ENCODE data around the gene DNAH17. TPM values are rescaled to one million over a fixed set of nuclear protein-coding genes. Genes with fewer than 3 reads are reported as not detected.

Gene DNAH17
- polyA plus RNA-seq, 3 donors, result 1.9 to 4.5 (median 2.4) TPM

- no peak for DNase-seq (ENCODE audit: extremely low read depth in 1 of 11, low read depth in 9 of 11, low spot score in 4 of 11)
Measured at GRCh38 chr17:78608804-78609186, 31.6 kb upstream of the DNAH17 start.

GRCh38 chr17:78608122-78608803 is 31.1 kb upstream of the DNAH17 start:
- DNase-seq (ENCODE audit: extremely low read depth in 1 of 11, low read depth in 9 of 11, low spot score in 4 of 11), result no peak

GRCh38 chr17:78607038-78607437 is 29.8 kb upstream of the DNAH17 start:
- no peak for DNase-seq (ENCODE audit: extremely low read depth in 1 of 11, low read depth in 9 of 11, low spot score in 4 of 11)

- DNase-seq (ENCODE audit: extremely low read depth in 1 of 11, low read depth in 9 of 11, low spot score in 4 of 11), result no peak
Measured at GRCh38 chr17:78605886-78606285, 28.7 kb upstream of the DNAH17 start.

- no peak for DNase-seq (ENCODE audit: extremely low read depth in 1 of 11, low read depth in 9 of 11, low spot score in 4 of 11)
Measured at GRCh38 chr17:78605429-78605828, 28.2 kb upstream of the DNAH17 start.

- DNase-seq (ENCODE audit: extremely low read depth in 1 of 11, low read depth in 9 of 11, low spot score in 4 of 11), result no peak
Measured at GRCh38 chr17:78602246-78602645, 25.1 kb upstream of the DNAH17 start.

GRCh38 chr17:78601577-78602190 is 24.5 kb upstream of the DNAH17 start:
- no peak for DNase-seq (ENCODE audit: extremely low read depth in 1 of 11, low read depth in 9 of 11, low spot score in 4 of 11)

GRCh38 chr17:78600181-78600721 is 23.1 kb upstream of the DNAH17 start:
- no peak for DNase-seq (ENCODE audit: extremely low read depth in 1 of 11, low read depth in 9 of 11, low spot score in 4 of 11)

- DNase-seq (ENCODE audit: extremely low read depth in 1 of 11, low read depth in 9 of 11, low spot score in 4 of 11), result no peak
Measured at GRCh38 chr17:78599419-78599818, 22.2 kb upstream of the DNAH17 start.

GRCh38 chr17:78598013-78598471 is 20.8 kb upstream of the DNAH17 start:
- no peak for DNase-seq (ENCODE audit: extremely low read depth in 1 of 11, low read depth in 9 of 11, low spot score in 4 of 11)

GRCh38 chr17:78596871-78597764 is 19.9 kb upstream of the DNAH17 start:
- DNase-seq (ENCODE audit: extremely low read depth in 1 of 11, low read depth in 9 of 11, low spot score in 4 of 11), result no peak

- no peak for DNase-seq (ENCODE audit: extremely low read depth in 1 of 11, low read depth in 9 of 11, low spot score in 4 of 11)
Measured at GRCh38 chr17:78595135-78595810, 18.1 kb upstream of the DNAH17 start.

GRCh38 chr17:78592991-78593329 is 15.8 kb upstream of the DNAH17 start:
- DNase-seq (ENCODE audit: extremely low read depth in 1 of 11, low read depth in 9 of 11, low spot score in 4 of 11), result no peak

- no peak for DNase-seq (ENCODE audit: extremely low read depth in 1 of 11, low read depth in 9 of 11, low spot score in 4 of 11)
Measured at GRCh38 chr17:78591263-78591671, 14.1 kb upstream of the DNAH17 start.

- DNase-seq (ENCODE audit: extremely low read depth in 1 of 11, low read depth in 9 of 11, low spot score in 4 of 11), result no peak
Measured at GRCh38 chr17:78589885-78590284, 12.7 kb upstream of the DNAH17 start.

- no peak for DNase-seq (ENCODE audit: extremely low read depth in 1 of 11, low read depth in 9 of 11, low spot score in 4 of 11)
Measured at GRCh38 chr17:78589031-78589675, 12.0 kb upstream of the DNAH17 start.

- DNase-seq (ENCODE audit: extremely low read depth in 1 of 11, low read depth in 9 of 11, low spot score in 4 of 11), result no peak
Measured at GRCh38 chr17:78588258-78589030, 11.2 kb upstream of the DNAH17 start.

GRCh38 chr17:78585006-78585630 is 7.9 kb upstream of the DNAH17 start:
- DNase-seq (ENCODE audit: extremely low read depth in 1 of 11, low read depth in 9 of 11, low spot score in 4 of 11), result no peak
